ENCODE data around the gene BRSK2.

Gene BRSK2

DNA sequence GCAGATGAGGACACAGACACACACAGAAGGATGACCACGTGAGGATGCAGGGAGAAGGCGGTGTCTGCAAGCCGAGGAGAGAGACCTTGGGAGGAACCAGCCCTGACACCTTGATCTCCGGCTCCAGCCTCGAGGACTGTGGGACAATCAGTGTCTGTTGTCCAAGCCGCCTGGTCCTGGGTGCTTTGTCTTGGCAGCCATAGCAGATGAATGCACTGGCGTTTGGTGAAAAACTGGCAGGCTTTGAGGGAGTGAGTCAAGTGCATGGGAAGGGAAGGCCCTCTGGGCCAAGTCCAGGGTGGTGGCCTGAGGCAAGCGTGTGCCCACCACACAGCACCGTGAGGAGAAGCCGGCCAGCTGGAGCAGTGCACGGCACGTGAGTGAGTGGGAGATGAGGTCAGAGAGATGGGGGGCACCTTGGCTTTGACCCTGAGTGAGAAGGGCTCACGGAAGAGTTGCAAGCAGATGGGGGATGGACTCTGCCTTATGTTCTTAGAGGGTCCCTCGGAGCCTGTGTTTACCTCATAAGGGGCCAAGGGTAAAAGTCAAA lies 12.4 kb upstream of the BRSK2 start:
- DNase-seq, result no peak

DNA sequence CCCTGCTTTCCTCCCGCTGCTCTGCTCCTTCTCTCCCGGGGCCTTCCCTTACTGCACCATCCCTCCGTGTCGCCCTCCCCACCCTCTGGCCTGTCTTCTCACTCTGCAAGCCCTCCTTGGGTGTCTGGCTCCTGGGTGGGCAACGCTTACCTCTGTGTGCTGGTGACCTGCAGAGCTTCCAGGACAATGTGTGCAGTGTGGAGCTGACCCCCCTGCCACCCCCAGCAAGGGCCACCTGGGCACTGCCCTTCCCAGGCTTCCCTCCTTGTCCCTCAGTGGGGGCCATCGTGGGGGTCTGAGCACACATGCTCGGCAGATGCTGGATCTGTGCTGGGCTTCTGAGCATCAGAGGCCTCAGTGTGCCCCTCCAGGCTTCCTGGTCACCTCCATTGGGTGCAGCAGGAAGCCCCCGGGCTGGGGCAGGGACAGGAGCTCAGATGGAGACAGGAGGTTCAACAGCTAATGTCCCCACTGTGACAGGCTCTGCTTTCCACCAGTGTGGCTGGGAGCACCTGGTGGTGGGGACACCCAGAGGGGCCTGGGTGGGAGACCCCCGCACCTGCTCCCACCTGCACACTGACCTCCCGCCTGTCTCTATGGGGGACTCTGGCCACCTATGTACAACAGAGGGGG lies 7.8 kb upstream of the BRSK2 start:
- DNase-seq, result no peak

DNA sequence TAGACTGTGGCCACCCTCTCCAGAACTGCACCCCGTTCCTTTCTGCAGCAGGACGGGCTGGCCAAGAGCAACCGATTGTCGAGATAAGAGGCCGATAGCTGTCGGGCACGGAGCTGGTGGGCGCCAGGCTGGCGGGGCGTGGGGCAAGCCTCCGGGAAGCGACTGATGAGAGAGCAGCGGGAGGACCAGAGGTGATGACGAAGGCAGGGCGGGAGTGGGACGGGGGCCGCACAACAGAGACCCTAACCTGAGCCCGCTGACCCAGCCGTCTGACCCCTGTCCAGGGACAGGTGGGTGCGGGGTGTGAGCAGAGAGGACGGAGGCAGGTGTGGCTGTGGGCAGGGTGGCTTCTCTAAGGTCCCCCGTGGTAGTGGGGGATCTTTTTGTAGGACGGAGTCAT lies 7.3 kb upstream of the BRSK2 start:
- DNase-seq, result no peak

DNA sequence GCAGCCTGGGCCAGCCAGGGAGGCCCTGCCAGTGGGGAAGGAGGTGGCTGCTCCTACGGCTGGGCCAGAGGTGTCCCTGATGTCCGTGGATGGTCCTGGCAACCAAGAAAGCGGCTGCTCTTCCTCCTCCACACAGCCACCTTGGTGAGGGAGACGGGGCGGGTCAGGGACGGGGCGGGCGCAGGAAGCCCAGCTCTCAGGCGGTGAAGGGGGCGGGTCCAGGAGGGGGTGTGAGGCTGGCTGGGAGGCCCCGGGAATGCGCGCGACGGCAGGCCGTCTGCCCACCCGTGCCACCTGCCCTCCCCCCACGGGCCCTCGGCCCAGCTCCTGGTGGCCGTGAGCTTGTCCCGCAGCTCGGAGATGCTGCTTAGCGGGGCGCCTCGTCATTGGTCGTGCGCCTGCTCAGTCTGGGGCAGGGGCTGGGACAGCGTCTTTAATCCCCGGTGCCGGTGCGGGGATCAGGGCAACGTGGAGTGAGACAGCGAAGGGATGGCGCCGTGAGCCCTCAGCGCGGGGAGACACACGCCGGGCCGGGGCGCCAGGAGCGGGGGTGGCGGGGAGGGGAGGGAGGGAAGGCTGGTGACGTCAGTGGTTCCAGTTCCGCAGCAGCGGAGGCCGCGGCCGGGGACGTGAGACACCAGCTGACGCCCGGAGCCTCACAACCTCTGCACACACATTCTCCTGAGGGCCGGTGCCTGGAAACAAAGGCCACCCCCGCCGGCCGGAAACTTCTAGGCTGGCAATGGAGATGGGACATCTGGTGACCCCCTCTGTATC lies 6.7 kb upstream of the BRSK2 start:
- peak; percentile 41 for DNase-seq

DNA sequence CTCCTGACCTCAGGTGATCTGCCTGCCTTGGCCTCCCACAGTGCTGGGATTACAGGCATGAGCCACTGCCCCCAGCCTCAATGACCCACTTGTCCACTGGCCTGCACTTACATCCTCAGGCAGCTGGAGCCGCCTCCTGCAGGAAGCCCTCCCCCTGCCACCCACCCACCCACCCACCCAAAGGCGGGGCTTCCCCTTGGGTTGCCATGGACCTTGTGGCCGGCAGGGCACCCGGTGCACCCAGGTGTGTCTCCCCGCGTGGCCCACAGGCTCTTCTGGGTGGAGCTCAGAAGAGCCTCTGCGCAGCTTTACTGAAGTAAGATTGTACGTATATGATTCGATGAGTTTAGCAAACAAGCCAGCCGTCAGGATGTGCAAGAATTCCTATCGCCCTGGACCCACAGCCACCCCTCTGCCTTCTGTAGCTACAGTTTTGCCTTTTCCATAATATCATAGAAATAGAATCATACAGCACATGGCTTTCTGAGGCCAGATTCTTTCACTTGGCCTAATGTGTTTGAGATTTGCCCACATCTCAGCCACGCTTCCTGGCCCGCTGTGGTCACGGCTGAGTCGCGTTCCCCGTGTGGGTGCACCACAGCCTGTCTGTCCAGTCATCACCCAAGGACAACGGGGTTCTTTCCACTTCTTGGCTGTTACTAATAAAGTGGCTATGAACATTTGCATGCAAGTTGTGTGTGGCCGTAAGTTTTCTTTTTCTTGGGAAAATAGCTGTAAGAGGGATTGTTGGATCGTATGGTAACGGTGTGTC lies 5.3 kb upstream of the BRSK2 start:
- no peak for DNase-seq

DNA sequence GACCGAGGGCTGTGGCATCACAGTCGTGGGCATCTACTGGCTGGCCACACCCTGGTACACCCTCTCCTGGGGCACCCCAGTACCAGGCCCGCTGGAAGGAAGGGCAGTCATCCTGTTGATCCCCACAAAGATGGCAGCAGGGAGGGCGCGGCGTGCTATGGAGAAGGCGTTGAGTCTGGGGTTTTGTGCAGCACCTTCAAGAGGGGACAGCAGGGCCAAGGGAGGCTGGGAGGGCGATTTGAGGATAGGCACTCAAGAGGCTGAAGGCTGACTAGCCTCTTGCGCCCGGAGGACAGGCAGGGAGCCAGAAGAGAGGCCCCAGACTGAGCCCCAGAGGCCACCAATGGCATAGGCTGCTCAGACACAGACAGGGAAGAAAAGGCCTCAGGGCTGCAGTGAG lies 2.2 kb upstream of the BRSK2 start:
- no peak for DNase-seq

DNA sequence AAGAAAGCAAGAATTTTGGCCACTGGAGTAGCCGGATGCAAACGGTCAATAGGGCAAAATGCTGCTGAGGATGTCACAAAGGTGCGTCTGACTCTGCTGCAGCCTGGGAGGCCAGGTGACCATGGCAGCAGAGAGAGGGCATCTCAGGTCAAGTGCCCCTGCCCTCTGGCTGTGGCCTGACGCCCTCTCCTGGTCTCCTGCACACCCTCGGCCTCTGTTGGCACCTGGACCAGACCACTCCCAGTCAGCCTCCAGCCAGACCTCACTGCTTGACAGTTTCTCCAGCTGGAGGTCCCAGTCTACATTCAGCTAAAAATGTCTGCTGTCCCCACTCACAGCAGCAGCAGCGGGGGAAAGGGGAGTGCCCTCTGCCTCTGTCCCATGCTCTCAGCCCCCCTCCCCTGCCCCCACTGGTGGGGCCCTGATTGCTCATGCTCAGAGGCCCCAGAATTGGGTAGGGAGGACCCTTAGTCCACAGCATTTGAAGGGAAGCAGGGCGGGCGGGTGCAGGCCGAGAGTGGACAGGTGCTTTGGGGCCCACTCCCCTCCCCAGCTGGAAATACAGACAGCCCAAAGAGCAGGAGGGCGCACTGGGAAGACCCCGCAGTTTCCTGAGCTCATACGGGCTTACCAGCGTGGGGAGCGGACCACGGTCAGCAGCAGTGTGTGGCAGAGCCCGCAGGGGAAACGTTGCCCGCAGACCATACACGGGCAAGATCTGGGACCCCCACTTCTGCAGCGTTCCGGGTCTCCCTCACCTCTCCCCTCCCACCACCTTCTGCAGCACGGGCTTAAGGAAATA lies 1.6 kb upstream of the BRSK2 start:
- DNase-seq, result no peak

DNA sequence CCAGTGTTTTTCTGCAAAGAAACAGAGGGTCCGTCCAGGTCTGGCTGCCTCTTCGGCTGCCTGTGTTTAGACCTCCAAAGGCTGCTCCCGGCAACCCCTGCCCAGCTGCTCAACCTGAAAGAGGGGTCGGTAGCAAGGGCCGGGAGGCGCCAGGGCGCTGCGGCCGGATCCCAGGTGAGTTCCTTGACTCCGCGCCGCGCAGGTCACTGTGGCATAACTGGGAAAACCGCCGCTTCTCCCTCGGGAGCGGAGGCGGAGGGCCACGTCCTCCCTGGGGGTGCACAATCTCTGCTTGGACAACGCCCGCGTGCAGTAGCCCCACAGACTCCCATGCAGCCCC lies 1.0 kb upstream of the BRSK2 start:
- DNase-seq, result no peak

DNA sequence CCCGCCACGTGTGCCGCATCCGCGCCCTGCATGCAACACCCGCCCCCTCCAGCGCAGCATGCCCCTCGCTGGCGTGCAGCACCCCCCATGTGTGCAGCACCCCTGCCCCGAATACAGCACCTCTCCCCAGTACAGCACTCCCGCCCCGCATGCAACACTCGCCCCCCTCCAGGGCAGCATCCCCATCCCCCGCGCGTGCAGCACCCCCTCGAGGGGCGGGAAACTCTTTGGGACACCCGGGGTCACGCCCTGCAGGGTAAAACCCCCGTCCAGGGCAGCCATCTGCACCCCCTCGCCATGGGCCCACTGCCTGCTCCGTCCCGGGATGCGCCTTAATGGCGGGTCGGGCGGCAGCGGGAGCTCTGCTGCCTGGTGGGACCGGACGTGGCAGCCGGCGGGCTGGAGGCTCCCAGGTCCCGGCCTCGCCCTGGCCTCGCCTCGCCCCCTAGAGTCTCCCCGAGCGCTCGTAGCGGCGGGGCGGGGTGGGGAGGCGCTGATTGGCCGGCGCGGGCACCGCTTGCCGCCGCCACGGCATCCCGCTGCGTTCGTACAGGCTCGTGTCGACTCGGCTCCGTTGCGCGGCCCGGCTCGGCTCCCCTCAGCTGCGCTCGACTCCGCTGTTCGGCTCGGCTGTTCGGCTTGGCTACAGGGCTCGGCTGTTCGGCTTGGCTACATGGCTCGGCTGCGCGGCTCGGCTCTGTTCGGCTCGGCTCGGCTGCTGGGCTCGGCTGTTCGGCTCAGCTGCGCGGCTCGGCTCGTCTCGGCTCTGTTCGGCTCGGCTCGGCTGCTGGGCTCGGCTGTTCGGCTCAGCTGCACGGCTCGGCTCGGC lies 417 bp upstream of the BRSK2 start:
- no peak for DNase-seq

DNA sequence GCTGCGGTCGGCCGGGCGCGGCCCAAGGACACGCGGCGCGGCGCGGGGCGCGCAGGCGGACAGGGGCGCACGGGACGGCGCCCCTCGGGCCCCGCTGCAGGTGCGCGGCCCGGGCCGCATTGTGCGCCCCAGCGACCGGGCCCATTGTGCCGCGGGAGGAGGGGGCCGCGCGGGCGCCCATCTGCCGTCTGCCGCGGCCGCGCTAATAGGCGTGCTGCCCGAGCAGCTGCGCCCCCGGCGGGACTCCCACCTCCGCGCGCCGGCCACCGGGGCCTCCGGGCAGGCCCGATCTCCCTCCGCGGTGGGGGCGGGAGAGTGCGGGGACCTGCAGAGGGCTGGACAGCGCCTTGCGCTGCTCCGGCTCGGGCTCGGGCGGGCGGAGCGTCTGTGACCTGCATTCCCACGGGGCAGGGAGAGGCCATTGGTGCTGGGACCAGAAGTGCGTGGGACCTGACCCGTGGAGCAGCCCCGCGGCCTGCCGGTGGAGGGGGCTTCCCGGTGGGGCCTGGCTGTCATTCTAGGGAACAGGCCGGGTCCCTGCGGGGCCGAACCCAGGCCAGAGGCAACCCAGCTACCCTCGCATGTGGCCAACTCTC lies 933 bp downstream of the BRSK2 start:
- DNase-seq, result no peak

DNA sequence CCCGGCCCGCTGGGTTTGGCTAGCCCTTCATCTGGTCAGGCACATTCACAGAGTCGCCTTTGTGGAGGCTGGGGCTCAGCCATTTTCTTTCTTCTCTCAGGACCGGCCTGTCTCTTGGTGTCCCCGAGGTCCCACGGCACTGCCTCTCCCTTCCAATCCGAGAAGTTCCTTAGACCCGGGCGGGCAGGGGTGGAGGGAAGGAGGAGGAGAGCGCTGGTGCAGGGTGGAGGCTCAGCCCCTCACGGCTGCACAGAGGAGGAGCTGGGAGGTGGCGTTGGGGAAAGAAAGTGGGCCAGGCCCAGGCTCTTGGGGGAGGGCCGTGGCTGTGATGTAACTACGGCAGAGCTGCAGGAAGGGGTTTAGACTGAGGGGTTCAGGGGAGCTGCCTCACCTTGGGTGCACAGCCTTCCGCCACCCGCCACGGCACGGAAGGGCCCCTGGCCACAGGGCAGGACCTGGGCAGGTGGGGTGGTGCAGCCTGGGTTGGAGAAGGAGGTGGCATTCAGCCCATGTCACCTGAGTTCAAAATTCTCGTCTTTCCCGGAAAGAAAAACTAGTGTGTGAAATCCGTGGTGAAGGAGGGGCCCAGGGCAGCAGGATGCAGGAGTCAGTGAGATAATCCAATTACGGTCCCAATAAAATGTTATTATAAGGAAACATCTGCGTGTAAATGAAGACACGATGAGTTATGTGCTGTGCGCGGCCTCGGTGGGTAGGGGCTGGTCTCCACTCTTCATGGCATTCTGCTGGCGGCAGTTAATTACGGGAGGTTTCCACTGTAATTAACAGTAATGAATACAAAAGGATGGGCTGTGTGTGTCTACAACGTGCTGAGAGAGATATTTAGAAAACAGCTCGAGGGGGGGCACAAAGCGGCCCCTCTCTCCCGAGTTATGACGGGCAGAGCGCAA lies 1.7 kb downstream of the BRSK2 start:
- DNase-seq, result no peak

DNA sequence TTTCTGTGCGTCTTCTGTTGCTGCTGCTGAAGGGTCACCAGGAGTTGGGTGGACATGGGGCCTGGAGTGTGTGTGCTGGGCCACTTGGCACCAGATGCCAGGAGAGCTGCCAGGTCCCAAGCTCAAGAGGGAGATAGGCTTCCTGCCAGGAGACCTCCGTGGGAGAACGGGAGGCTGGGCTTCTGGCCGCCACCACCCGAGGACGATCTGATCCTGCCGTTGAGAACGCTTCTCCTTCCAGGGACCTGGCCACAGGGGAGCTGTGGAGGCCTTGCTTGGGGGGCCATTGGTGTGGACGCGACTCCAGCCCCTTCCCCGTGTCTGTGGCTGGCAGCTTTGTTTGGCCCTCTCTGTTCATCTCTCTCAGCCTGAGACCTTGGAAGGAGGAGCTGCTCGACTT lies 2.4 kb downstream of the BRSK2 start:
- DNase-seq, result no peak

DNA sequence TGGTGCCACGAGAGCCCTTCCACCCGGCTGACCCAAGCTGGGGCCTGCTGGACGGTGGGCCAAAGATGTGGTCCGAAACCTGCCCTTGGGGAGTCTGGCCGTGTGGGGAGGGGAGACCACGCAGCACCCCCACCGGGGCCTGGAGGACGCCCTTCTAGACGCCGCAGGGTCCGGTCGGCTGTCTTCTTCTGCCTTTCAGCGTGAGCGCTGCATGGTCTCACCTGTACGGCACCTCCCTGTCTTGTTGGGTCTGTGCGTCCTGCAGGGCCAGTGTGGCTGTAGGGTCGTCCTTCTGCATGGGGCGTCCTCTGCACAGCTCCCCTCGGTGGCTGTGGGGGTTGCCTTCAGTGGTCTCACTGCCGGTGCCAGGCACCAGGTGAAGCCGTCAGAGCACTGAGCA lies 2.8 kb downstream of the BRSK2 start:
- DNase-seq, result no peak

DNA sequence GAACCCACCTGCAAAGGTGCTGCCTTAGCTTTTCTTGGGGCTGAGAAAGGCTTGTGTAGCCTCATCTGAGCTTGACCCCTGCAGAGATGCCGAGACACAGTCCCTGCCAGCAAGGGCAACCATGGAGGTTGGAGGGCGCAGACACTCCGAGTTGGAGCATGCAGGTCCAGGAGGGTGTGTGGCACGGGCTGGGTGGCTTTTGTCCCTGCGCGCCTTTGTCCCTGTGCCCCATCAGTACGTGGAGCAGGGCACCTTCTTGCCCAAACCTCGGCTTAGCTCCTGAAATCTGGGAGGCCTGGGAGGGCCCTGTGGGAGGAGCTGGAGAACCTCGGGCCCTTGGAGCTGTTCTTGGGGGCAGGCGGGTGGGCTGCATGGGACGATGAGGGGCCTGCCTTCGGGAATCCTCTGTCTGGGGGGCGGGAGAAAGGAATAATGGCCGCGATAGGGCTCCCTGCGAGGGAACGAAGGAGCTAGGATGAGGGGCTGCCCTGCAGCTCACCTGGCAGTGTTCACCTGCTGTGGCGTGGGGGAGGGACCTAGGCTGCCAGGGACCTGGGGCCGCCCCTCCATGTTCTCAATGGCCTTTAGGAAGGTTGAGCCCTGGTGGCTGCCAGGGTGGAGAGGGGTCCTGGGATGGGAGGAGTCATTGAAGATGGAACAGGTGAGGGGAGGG lies 3.4 kb downstream of the BRSK2 start:
- no peak for DNase-seq

DNA sequence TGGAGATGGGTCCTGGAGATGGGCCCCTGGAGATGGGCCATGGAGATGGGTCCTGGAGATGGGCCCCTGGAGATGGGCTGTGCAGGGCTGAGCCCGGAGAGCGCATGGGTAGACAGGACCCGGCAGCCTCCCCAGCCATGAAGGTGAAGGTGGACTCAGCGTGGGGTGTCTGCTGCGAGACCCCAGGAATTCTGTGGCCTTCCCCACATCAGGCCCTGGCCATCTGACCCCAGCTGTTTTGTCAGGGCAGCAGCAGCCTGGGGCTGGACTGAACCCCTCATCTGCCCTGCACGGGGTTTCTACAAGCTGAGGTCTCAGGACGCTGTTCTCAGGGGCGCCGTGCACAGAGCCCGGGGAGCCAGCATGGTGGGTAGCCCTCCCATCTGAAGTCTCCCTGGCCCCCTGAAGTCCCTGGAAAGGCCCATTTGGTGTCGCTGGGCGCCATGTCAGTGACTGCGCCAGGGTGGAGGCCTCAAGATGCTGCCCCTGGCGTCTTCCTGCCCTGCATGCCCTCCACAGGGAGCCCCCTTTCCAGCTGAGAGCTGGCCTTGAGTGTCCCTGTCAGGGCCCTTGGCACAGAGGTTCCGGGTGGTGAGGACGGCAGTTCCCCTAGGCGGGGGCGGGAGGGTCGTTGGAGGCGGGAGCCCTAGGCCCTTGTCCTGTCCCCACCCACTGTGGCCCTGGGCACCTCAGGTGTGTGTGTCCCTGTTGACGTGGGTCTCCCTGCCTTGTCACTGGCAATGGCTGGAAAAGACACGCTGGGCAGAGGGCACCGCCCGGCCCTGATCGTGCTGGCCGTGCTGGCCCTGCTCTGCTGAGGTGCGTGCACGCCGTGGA lies 5.4 kb downstream of the BRSK2 start:
- DNase-seq, result no peak

DNA sequence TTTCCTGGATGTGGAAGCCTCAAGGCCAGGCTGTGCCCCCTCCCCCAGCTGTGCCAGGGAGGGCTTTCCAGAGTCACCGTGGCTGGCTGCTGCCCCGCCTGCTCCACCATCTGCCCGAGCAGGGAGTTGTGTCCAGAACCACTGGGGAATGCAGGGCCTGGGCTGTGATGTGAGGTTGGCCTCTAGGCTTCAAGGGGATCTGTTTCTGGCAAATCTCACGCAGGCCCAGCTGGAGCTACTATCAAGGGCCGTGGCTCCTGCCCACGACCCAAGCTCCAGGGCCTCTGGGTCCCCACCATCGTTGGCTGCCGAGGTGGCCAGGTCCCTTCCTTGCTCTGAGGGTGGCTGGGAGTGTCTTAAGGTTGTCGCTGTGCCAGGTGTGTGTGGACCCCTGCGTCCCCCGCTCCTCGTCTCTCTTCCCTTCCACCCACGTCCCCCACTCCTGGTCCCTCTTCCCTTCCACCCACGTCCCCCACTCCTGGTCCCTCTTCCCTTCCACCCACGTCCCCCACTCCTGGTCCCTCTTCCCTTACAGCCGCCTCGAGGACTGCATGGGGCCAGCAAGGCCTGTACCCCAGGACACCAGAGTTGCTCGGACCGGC lies 6.1 kb downstream of the BRSK2 start:
- DNase-seq, result no peak

DNA sequence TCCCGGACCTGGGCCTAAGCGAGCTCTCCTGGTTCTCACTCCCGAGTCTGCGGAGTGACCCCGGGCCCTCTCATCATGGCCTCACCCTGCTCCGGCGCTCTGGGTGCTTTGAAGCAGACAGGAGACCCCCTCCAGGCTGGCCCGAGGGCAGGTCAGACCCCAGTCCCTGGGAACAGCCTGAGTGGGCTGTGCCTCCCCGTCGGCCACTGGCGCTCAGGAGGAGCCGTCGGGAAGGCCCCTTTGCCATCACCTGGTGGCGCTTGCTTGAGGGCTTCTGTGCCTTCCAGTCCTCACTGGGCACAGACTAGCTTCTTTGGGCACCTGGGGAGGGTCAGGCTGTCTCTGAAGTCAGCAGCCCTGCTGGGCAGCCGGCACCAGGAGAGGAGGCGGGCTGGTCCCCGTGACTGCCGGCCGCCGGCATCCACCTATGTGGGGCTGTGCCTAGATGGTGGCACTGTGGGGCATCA lies 6.7 kb downstream of the BRSK2 start:
- DNase-seq, result no peak

DNA sequence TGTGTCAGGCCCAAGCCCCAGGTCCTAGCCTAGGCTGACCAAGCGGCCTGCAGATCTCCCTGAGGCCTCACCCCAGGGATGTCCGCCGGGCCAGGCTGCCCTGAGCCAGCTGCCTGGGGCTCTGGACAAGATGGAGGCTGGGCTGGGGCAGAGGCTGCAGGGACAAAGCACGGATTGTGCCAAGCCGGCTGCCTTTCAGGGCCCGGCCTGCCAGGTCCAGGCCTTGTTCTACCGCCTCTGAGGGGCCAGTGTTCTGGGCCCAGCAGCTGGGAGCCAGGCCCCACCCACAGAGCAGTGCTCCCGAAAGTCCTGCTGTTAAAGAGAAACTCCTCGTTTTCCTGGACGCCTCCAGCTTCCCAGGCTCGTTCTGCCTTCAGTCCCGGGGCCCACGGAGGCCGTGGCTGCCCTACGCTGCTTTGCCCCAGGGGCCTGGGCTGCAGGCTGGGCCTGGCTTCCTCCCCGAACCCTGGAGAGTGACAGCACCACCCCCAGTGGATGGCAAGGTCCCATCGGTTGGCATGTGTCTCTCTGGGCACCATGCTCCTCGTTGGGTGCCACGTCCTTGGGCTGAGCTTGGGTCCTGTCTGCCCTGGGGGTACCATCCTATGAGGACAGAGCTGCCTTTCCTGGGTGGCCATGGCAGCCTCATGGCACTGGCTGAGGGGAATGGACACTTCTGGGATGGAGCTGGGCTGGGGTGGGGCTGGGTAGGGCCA lies 7.6 kb downstream of the BRSK2 start:
- DNase-seq, result no peak
